IPS-15b (cell line): ENCODE data around the gene MBD6.
"Not testable (repeated sequence)": the region's sequence is repeated elsewhere in the genome, so short reads cannot be mapped to it uniquely, and the experiment has no call there.

Experiments used
- H3K27me3 ChIP-seq: one replicate; pipeline ENCODE4 v1.6.1; 2013; ENCODE audit warnings: low read length; ENCODE audit not compliant: control insufficient read depth, insufficient read depth
- H3K36me3 ChIP-seq: one replicate; pipeline ENCODE4 v1.6.1; 2013; ENCODE audit warnings: low read length; ENCODE audit not compliant: control insufficient read depth, insufficient read depth
- H3K4me1 ChIP-seq: one replicate; pipeline ENCODE4 v1.6.1; 2013; ENCODE audit warnings: mild to moderate bottlenecking, low read length; ENCODE audit not compliant: control insufficient read depth, insufficient read depth
- H3K4me3 ChIP-seq: one replicate; pipeline ENCODE4 v1.5.1; 2013; ENCODE audit warnings: low read depth, low read length
- H3K9ac ChIP-seq: one replicate; pipeline ENCODE4 v1.6.1; 2013; ENCODE audit warnings: low read depth, mild to moderate bottlenecking, low read length
- H3K9me3 ChIP-seq: one replicate; pipeline ENCODE4 v1.6.1; 2013; ENCODE audit warnings: mild to moderate bottlenecking, low read length; ENCODE audit not compliant: control insufficient read depth, insufficient read depth

Gene MBD6

DNA sequence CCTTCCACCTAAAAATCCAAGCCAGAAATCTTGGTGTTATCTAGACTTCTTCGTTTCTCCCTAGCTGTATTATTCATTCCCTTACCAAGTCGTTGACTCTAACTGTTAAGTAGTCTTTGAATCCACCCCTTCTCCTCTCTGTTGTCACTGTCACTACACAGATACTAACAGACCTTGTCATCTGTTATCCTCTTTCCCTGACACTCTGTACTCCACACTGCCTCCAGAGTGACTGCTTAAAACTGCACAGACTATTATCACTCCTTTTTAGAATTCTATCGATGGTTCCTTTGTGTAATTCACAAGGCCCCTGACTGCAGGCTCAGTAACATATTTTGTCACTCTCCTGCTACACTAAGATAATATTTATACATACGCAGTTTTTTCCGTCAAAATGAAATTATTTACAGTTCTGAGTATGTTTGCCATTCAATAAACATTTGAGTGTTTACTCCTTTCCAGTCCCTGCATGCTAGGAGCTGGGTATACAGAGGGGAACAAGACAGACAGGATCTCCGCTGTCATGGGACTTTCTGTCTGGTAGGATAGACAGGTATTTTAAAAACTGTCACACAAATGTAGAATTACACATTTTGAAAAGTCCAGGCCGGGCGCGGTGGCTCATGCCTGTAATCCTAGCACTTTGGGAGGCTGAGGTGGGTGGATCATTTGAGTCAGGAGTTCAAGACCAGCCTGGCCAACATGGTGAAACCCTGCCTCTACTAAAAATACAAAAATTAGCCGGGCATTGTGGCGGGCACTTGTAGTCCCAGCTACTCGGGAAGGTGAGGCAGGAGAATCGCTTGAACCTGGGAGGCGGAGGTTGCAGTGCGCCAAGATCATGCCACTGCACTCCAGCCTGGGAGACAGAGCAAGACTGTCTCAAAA, 31.0 kb upstream of the MBD6 start:
- Histone ChIP-seq H3K4me1 (no peaks in the 10 kb centered on the region), H3K9ac (no peak overlapping the region), H3K27me3 (no peaks in the 10 kb centered on the region), H3K9me3 (no peaks in the 10 kb centered on the region), H3K36me3 (peaks cover 41% of the 10 kb centered on the region), H3K4me3 (no peak overlapping the region)

DNA sequence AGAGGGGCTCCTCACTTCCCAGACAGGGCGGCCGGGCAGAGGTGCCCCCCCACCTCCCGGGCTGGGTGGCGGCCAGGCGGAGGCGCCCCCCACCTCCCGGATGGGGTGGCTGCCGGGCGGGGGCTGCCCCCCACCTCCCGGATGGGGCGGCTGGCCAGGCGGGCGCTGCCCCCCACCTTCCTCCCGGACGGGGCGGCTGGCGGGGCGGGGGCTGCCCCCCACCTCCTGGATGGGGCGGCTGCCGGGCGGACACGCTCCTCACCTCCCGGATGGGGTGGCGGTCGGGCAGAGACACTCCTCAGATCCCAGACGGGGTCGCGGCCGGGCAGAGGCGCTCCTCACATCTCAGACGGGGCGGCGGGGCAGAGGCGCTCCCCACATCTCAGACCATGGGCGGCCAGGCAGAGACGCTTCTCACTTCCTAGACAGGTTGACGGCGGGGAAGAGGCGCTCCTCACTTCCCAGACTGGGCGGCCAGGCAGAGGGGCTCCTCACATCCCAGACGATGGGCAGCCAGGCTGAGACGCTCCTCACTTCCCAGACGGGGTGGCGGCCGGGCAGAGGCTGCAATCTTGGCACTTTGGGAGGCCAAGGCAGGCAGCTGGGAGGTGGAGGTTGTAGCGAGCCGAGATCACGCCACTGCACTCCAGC, 27.4 kb upstream of the MBD6 start:
- not testable (repeated sequence) for H3K9ac ChIP-seq, H3K27me3 ChIP-seq, H3K9me3 ChIP-seq, H3K4me3 ChIP-seq, H3K4me1 ChIP-seq
- peaks cover 55% of the 10 kb centered on the region for H3K36me3 ChIP-seq

DNA sequence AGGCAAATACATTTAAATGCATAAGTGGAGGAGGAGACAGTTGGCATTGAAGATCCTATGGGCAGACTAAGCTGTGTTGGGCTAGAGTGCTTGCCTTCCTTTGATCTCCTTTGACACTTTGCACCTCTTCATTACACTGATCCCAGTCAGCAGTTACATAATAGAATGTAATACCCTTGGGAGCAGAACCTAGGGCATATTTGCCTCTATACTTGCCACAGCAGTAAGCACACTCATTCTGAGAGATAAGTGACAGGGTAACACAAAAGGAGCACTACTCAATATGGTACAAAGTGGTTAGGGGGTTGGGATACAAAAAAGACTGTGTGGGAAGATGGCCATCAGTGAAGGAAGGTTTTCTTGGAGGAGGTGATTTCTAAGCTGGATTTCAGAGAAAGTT, 25.8 kb upstream of the MBD6 start:
- no peaks in the 10 kb centered on the region for H3K27me3 ChIP-seq
- no peak overlapping the region for H3K9ac ChIP-seq
- no peak overlapping the region for H3K4me3 ChIP-seq
- H3K36me3 ChIP-seq, result peaks cover 58% of the 10 kb centered on the region
- no peaks in the 10 kb centered on the region for H3K4me1 ChIP-seq
- no peaks in the 10 kb centered on the region for H3K9me3 ChIP-seq

DNA sequence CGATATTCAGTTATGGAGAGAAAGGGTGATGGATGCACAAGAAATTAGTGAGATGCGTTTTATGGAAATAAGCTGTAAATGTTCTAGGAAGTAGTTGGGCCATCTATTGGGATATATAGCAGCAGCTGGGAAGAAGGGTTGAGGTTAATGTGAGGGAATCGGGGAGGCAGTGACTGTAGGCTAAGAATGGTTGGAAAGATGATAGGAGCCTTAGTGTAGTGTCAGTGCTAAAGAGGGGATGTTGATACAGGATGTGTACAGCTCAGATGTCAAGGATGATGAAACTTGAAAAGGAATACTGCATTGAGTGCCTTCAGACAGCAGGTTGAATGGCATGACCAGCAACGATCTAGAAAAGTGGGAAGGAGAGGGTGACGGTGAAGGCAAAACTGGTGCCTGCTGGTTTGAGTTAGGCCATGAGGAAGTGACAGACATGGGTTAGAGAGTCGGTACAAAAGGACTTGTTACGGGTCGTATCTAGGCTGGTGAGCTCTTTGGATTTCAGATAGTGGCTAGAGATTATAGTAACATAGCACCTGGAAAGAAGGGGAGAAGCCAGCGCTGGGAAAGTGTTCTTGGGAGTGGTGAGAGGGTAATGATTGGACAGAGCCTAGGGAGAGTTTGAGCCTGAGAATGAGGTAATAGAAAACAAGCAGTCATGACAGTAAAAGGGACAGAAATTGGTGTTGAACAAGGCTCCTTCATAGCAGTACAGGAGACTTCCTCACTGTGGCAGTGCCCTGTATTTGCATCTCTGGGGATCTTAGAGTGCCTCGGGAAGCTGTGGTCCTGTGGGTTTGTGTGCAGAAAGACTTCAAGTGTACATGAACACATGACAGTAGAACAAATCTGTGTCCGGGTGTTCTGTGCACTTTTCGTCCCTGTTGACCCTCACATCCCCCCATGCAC, 25.1 kb upstream of the MBD6 start:
- H3K27me3 ChIP-seq, result no peaks in the 10 kb centered on the region
- H3K36me3 ChIP-seq, result peaks cover 56% of the 10 kb centered on the region
- H3K9me3 ChIP-seq, result no peaks in the 10 kb centered on the region
- H3K9ac ChIP-seq, result no peak overlapping the region
- H3K4me1 ChIP-seq, result no peaks in the 10 kb centered on the region
- H3K4me3 ChIP-seq, result no peak overlapping the region

DNA sequence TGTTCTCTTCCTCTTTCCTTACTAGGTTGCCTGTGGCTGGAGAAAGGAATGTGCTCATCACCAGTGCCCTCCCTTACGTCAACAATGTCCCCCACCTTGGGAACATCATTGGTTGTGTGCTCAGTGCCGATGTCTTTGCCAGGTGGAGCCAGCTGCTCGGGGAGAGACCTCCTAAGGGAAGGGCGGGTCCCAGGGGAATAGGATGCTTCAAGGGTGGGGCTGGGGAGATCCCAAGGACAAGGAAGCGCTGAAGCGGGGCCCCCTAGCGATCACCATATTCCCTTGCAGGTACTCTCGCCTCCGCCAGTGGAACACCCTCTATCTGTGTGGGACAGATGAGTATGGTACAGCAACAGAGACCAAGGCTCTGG, 24.5 kb upstream of the MBD6 start:
- no peaks in the 10 kb centered on the region for H3K27me3 ChIP-seq
- no peak overlapping the region for H3K4me3 ChIP-seq
- H3K36me3 ChIP-seq, result peaks cover 51% of the 10 kb centered on the region
- no peaks in the 10 kb centered on the region for H3K9me3 ChIP-seq
- H3K4me1 ChIP-seq, result no peaks in the 10 kb centered on the region
- no peak overlapping the region for H3K9ac ChIP-seq

DNA sequence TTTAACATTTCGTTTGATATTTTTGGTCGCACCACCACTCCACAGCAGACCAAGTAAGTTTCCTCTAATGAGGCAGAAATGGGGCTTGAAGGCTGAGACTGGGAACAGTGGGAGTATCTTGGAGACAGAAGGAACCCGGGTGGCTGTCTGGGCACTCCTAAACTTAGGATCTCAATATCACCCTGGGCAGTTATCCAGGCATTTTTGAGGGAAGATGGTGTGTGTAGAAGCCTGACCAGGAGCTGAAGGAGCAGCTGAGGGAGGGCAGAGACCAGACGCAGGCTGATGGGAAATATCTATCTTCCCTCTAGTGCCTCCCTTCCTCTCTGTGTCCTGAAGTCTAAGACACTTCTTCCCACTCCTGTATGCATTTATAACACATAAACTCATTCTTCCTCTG, 24.1 kb upstream of the MBD6 start:
- H3K9ac ChIP-seq, result no peak overlapping the region
- no peaks in the 10 kb centered on the region for H3K9me3 ChIP-seq
- no peak overlapping the region for H3K4me3 ChIP-seq
- no peaks in the 10 kb centered on the region for H3K4me1 ChIP-seq
- peaks cover 51% of the 10 kb centered on the region for H3K36me3 ChIP-seq
- no peaks in the 10 kb centered on the region for H3K27me3 ChIP-seq

DNA sequence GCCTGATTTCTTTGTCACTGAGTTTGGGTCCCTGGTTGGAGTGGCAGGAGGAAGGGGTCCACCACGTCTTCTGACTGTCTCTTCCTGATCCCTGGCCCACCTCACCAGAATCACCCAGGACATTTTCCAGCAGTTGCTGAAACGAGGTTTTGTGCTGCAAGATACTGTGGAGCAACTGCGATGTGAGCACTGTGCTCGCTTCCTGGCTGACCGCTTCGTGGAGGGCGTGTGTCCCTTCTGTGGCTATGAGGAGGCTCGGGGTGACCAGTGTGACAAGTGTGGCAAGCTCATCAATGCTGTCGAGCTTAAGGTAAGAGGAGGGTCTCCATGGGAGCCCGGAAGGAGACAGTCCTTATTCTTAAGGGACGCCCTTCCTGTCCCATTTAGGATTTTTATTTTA, 22.4 kb upstream of the MBD6 start:
- H3K27me3 ChIP-seq, result no peaks in the 10 kb centered on the region
- peaks cover 60% of the 10 kb centered on the region for H3K36me3 ChIP-seq
- H3K9me3 ChIP-seq, result no peaks in the 10 kb centered on the region

DNA sequence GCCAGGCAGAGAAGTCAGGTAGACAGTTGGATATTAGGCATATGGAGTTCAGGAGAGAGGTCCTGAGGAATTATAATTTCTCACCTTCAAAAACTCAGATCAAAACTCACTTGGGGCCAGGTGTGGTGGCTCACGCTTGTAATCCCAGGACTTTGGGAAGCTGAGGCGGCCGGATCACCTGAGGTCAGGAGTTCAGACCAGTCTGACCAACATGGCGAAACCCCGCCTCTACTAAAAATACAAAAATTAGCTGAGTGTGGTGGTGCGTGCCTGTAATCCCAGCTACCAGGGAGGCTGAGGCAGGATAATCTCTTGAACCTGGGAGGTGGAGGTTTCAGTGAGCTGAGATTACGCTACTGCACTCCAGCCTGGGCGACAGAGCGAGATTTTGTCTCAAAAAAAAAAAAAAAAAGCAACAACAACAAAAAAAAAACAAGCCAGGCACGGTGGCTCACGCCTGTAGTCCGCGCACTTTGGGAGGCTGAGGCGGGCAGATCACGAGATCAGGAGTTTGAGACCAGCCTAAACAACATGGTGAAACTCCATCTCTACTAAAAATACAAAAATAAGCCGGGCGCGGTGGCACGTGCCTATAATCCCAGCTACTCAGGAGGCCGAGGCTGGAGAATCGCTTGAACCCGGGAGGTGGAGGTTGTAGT, 20.2 kb upstream of the MBD6 start:
- H3K9ac ChIP-seq, H3K4me3 ChIP-seq, H3K4me1 ChIP-seq, H3K27me3 ChIP-seq, H3K9me3 ChIP-seq: not testable (repeated sequence)
- peaks cover 63% of the 10 kb centered on the region for H3K36me3 ChIP-seq

More for the DNA sequence above, 22.4 kb upstream of the MBD6 start:
- Histone ChIP-seq H3K4me3 (no peak overlapping the region), H3K9ac (no peak overlapping the region), H3K4me1 (no peaks in the 10 kb centered on the region)

DNA sequence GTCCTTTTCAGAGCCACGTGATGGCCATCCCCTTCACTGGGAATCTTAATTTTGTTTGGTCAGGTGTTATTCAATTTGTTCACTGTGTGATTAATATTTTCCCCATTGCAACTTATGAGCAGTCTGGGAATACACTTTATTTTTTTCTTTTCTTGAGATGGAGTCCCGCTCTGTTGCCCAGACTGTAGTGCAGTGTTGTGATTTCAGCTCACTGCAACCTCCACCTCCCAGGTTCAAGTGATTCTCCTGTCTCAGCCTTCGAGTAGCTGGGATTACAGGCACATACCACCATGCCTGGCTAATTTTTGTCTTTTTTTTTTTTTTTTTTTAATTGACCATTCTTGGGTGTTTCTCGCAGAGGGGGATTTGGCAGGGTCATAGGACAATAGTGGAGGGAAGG, 16.1 kb upstream of the MBD6 start:
- H3K27me3 ChIP-seq, H3K4me1 ChIP-seq, H3K9ac ChIP-seq, H3K9me3 ChIP-seq, H3K4me3 ChIP-seq: not testable (repeated sequence)
- peaks cover 42% of the 10 kb centered on the region for H3K36me3 ChIP-seq

DNA sequence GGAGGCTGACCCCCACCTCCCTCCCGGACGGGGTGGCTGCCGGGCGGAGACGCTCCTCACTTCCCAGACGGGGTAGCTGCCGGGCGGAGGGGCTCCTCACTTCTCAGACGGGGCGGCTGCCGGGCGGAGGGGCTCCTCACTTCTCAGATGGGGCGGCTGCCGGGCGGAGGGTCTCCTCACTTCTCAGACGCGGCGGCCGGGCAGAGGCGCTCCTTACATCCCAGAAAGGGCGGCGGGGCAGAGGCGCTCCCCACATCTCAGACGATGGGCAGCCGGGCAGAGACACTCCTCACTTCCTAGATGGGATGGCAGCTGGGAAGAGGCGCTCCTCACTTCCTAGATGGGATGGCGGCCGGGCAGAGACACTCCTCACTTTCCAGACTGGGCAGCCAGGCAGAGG, 14.8 kb upstream of the MBD6 start:
- peaks cover 53% of the 10 kb centered on the region for H3K36me3 ChIP-seq
- not testable (repeated sequence) for H3K9ac ChIP-seq, H3K9me3 ChIP-seq, H3K4me1 ChIP-seq, H3K27me3 ChIP-seq, H3K4me3 ChIP-seq

DNA sequence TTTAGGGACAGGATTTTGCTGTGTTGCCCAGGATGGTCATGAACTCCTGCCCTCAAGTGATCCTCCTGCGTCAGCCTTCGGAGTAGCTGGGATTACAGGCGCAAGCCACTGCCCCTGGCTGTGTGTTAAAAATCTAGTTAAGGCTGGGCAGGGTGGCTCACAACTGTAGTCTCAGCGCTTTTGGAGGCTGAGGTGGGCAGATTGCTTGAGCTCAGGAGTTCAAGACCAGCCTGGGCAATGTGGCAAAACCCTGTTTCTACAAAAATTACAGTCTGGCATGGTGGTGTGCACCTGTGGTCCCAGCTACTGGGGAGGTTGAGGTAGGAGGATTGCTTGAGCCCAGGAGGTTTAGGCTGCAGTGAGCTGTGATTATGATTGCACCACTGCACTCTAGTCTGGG, 11.5 kb upstream of the MBD6 start:
- Histone ChIP-seq H3K36me3 (peaks cover 61% of the 10 kb centered on the region), H3K9me3 (no peaks in the 10 kb centered on the region), H3K4me3 (no peak overlapping the region), H3K9ac (no peak overlapping the region), H3K4me1 (no peaks in the 10 kb centered on the region), H3K27me3 (no peaks in the 10 kb centered on the region)
